ENCODE data around the gene ZBTB17. TPM values are rescaled to one million over a fixed set of nuclear protein-coding genes. Genes with fewer than 3 reads are reported as not detected.

The ZBTB17 gene
- total and polyA plus RNA-seq, 9 of the 15 experiments (the other 6 are each of a cell fraction or from before 2014, with no cell fraction given) = 1.1 to 53.4 (median 29.6) TPM

- TF ChIP-seq RNF219 (CRISPR knock-in tag; IDR thresholded peaks at IDR 0.05) (no peak), HLTF (IDR thresholded peaks at IDR 0.05) (no peak; the same call in 1 of the 2 replicates), DIDO1 (tag; IDR thresholded peaks at IDR 0.05; ENCODE audit: low read depth) (peak; percentile 94), NRF1 (conservative IDR thresholded peaks at IDR 0.05 in 1 of 2, IDR thresholded peaks at IDR 0.05 in 1 of 2) (peak; percentile 100), CTCF (IDR thresholded peaks at IDR 0.05 in 2 of 3, conservative IDR thresholded peaks at IDR 0.05 in 1 of 3; ENCODE audit: insufficient read depth in 2 of 3, low read depth in 1 of 3, low read length in 3 of 3) (peak in 1 of 3 experiments; percentile 22; a peak in 1 of 6 replicates), FOXA3 (CRISPR knock-in tag; conservative IDR thresholded peaks at IDR 0.05 in 1 of 2, IDR thresholded peaks at IDR 0.05 in 1 of 2) (no peak), CBX3 (IDR thresholded peaks at IDR 0.05; ENCODE audit: borderline replicate concordance in 1 of 2, low read length in 2 of 2) (peak in 1 of 2 experiments; percentile 53; a peak in 1 of 3 replicates), BRF1 (IDR thresholded peaks at IDR 0.05; ENCODE audit: borderline replicate concordance, extremely low read depth, insufficient read length) (no peak), MLLT1 (IDR thresholded peaks at IDR 0.05) (no peak), ATF1 (CRISPR knock-in tag; IDR thresholded peaks at IDR 0.05) (peak; percentile 39; the same call in 1 of the 2 replicates), ATF1 (tag; IDR thresholded peaks at IDR 0.05) (peak; percentile 92), ZKSCAN1 (IDR thresholded peaks at IDR 0.05; ENCODE audit: low read depth, low read length) (peak; percentile 48), ZNF146 (CRISPR knock-in tag; IDR thresholded peaks at IDR 0.05; ENCODE audit: unreplicated experiment) (no peak), CTBP1 (IDR thresholded peaks at IDR 0.05; ENCODE audit: borderline replicate concordance) (no peak; the same call in 1 of the 2 replicates), ERF (CRISPR knock-in tag; IDR thresholded peaks at IDR 0.05) (peak; percentile 50; the same call in 1 of the 2 replicates), FOXK1 (CRISPR knock-in tag; IDR thresholded peaks at IDR 0.05; ENCODE audit: borderline replicate concordance) (no peak)
- TF ChIP-seq, protein P1, sequence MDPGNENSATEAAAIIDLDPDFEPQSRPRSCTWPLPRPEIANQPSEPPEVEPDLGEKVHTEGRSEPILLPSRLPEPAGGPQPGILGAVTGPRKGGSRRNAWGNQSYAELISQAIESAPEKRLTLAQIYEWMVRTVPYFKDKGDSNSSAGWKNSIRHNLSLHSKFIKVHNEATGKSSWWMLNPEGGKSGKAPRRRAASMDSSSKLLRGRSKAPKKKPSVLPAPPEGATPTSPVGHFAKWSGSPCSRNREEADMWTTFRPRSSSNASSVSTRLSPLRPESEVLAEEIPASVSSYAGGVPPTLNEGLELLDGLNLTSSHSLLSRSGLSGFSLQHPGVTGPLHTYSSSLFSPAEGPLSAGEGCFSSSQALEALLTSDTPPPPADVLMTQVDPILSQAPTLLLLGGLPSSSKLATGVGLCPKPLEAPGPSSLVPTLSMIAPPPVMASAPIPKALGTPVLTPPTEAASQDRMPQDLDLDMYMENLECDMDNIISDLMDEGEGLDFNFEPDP (CRISPR knock-in tag; IDR thresholded peaks at IDR 0.05) = no peak
- TF ChIP-seq, protein P2, sequence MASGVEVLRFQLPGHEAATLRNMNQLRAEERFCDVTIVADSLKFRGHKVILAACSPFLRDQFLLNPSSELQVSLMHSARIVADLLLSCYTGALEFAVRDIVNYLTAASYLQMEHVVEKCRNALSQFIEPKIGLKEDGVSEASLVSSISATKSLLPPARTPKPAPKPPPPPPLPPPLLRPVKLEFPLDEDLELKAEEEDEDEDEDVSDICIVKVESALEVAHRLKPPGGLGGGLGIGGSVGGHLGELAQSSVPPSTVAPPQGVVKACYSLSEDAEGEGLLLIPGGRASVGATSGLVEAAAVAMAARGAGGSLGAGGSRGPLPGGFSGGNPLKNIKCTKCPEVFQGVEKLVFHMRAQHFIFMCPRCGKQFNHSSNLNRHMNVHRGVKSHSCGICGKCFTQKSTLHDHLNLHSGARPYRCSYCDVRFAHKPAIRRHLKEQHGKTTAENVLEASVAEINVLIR (CRISPR knock-in tag; IDR thresholded peaks at IDR 0.05) = peak; percentile 80
Observed at GRCh38 chr1:15975805-15976680, at the start of gene ZBTB17 (continued).

Data from K562 (cell line).